GM19023 (cell line): ENCODE results near the gene TMEM11.
A peak's percentile ranks its signal among the peaks of the same experiment; 100 is the strongest.

Experiments
- ATAC-seq: cut with Tn5 transposase; IDR thresholded peaks from one replicate; pipeline ENCODE4 v1.9.1; 2021; ENCODE audit warnings: mild to moderate bottlenecking, moderate library complexity; ENCODE audit not compliant: unreplicated experiment

Gene TMEM11

GRCh38 chr17:21186399-21187187 lies 27.4 kb downstream of the TMEM11 start:
- no peak for ATAC-seq

- ATAC-seq: no peak
These were observed 28.9 kb downstream of the TMEM11 start for GRCh38 chr17:21185061-21185460.

GRCh38 chr17:21184570-21184969 lies 29.4 kb downstream of the TMEM11 start:
- ATAC-seq: no peak

- no peak for ATAC-seq
These were observed 30.5 kb downstream of the TMEM11 start for GRCh38 chr17:21183468-21183867.

- ATAC-seq: no peak
These were observed 35.9 kb downstream of the TMEM11 start for GRCh38 chr17:21177854-21178600.

GRCh38 chr17:21177401-21177800 lies 36.6 kb downstream of the TMEM11 start:
- no peak for ATAC-seq

- ATAC-seq: no peak
These were observed 37.1 kb downstream of the TMEM11 start for GRCh38 chr17:21176773-21177395.

GRCh38 chr17:21174713-21175112 lies 39.2 kb downstream of the TMEM11 start:
- no peak for ATAC-seq

GRCh38 chr17:21174186-21174585 lies 39.8 kb downstream of the TMEM11 start:
- ATAC-seq: no peak

GRCh38 chr17:21173543-21173942 lies 40.4 kb downstream of the TMEM11 start:
- ATAC-seq: no peak

- ATAC-seq: no peak
These were observed 41.1 kb downstream of the TMEM11 start for GRCh38 chr17:21172846-21173245.

GRCh38 chr17:21171970-21172510 lies 41.9 kb downstream of the TMEM11 start:
- no peak for ATAC-seq

GRCh38 chr17:21171309-21171922 lies 42.5 kb downstream of the TMEM11 start:
- peak; percentile 67 for ATAC-seq

- no peak for ATAC-seq
These were observed 43.2 kb downstream of the TMEM11 start for GRCh38 chr17:21170809-21171208.

- no peak for ATAC-seq
These were observed 44.5 kb downstream of the TMEM11 start for GRCh38 chr17:21169496-21169895.

GRCh38 chr17:21168555-21168865 lies 45.5 kb downstream of the TMEM11 start:
- ATAC-seq: no peak

GRCh38 chr17:21167303-21167702 lies 46.7 kb downstream of the TMEM11 start:
- no peak for ATAC-seq

GRCh38 chr17:21166595-21167210 lies 47.3 kb downstream of the TMEM11 start:
- no peak for ATAC-seq

- ATAC-seq: no peak
These were observed 47.9 kb downstream of the TMEM11 start for GRCh38 chr17:21165922-21166594.

GRCh38 chr17:21164620-21165019 lies 49.3 kb downstream of the TMEM11 start:
- ATAC-seq: no peak
